Psoas muscle (tissue), 8 donors: ENCODE results near the gene LDLRAD4. TPM values are rescaled to one million over a fixed set of nuclear protein-coding genes. Genes with fewer than 3 reads are reported as not detected.
A peak's percentile ranks its signal among the peaks of the same experiment; 100 is the strongest.
"Not testable (repeated sequence)": the region's sequence is repeated elsewhere in the genome, so short reads cannot be mapped to it uniquely, and the experiment has no call there.

Experiments
- ATAC-seq, 4 donors: fragments of 200-7000 bp; cut with Tn5 transposase; one replicate each; pipeline ENCODE4 v1.9.1; 2020; ENCODE audit warnings: moderate library complexity in 3 of 4, mild to moderate bottlenecking in 2 of 4
- DNase-seq, 2 donors: peaks; one replicate each; pipeline ENCODE4 v3.0.0-alpha.2; 2020
- H3K27ac ChIP-seq: fragments of 200-600 bp; one replicate; pipeline ENCODE4 v1.8.0; 2022
- H3K27me3 ChIP-seq, 3 donors: fragments of 200-600 bp in 1 of 3; one replicate each; pipeline versions ENCODE4 v1.6.1 to v1.8.0; 2013 to 2022; ENCODE audit warnings: low read length in 2 of 3, mild to moderate bottlenecking in 2 of 3, moderate library complexity in 1 of 3; ENCODE audit not compliant: insufficient read depth in 3 of 3
- H3K36me3 ChIP-seq, 2 donors: fragments of 200-600 bp in 1 of 2; one replicate each; pipeline versions ENCODE4 v1.6.1 to v1.8.0; 2013 to 2022; ENCODE audit warnings: low read depth in 1 of 2, mild to moderate bottlenecking in 1 of 2, moderate library complexity in 1 of 2; ENCODE audit not compliant: insufficient read depth in 1 of 2
- H3K4me1 ChIP-seq: fragments of 200-600 bp; one replicate; pipeline ENCODE4 v1.8.0; 2022
- H3K4me3 ChIP-seq: fragments of 200-600 bp; one replicate; pipeline ENCODE4 v1.8.0; 2022; ENCODE audit warnings: mild to moderate bottlenecking
- H3K9me3 ChIP-seq: fragments of 200-600 bp; one replicate; pipeline ENCODE4 v1.8.0; 2022
- WGBS, 3 donors: extraction: QIAGEN DNeasy Blood & Tissue Kit; methylation state at CpG; one replicate each; pipeline versions ENCODE4 v1.1.6 to v1.1.7; 2013; 5-methylcytosine and 5-hydroxymethylcytosine counted together
- intact Hi-C, 2 donors: fragments of 100-400 bp; cut with DNase I; formaldehyde crosslinking; loops; one replicate each; pipeline versions ENCODE4 v1.11.0 to v1.14.2; 2022
- polyA plus RNA-seq, 3 donors: library from polyadenylated mRNA; stranded (reverse); fragments of 200-250 nt; gene quantifications; one replicate each; pipeline ENCODE4 v1.2.3, GENCODE V29; 2013
- total RNA-seq, 4 donors: library from RNA; stranded (reverse); fragmentation: NEBNext Ultra II Directional in 2 of 4; extraction: Animal tissue kit (Norgen Biotek cat#: 25700) in 2 of 4; gene quantifications; one replicate each; pipeline versions ENCODE4 v1.2.1 to v1.2.4, GENCODE V29; 2021 to 2023
- TF ChIP-seq, protein P1 (sequence below): fragments of 200-600 bp; IDR thresholded peaks from one replicate; pipeline ENCODE4 v1.8.0; 2022; ENCODE audit warnings: antibody characterized with exemption
- donor health status: healthy with polysubstance abuse.
- donor health status: DM: no; HTN: no; CAD: no; lungs with moderate emphysema.
- donor health status: Bipolar disorder and iron deficiency.
- donor health status: healthy.
- donor health status: DM: yes; HTN: yes; CAD: no.
- donor health status: DM: no; HTN: no; CAD: no.
- donor health status: DM: no; HTN: no; CAD: no.
- donor health status: DM: yes; HTN: yes; CAD: no.

LDLRAD4 gene
- total and polyA plus RNA-seq, 7 donors, result 1.8 to 13.9 (median 3.8) TPM

DNA sequence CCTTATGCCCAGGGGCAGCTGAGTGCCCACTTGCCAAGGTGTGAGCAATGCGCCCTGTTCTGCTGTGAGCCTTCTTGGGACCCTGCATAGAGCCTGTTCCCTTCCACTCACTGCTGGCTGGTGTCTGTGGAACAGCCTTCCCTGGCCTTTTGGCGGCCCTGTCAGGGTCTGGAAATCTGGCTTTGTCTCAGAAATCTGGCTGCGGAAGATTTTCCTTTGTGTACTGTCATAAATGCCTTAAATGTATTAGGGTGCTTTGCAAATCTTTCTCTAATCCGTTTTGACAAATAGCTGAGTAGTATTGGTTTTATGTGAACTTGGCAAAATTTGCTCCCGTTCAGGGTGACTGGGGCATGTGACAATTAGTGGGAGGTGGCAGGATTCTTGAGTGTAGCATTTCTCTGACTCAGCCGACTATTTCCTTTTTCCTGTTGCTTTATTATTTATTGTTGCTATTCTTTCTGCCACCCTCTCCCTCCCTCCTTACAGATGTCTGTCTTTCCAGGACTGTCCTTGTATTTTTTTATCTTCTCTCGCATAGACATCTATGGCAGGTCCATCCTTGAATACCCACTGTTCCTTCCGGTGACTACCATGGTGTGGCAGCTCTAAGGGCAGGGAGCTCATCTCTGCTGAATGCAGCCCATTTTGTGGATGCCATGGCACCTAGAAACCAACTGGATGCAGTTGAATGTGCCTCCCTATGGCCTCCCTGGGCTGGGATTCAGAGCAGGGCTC, 41.8 kb downstream of the LDLRAD4 start:
- no peak overlapping the region for H3K4me3 ChIP-seq
- H3K27ac ChIP-seq, result peak overlapping the region; percentile 58
- 32 to 46% (median 36%) methylated on average over 8 of the region's 8 CpGs for WGBS, 3 donors
- no peaks in the 10 kb centered on the region for H3K27me3 ChIP-seq
- ATAC-seq, result peak; percentile 33 to 70 (median 62)
- peaks cover 60% of the 10 kb centered on the region for H3K4me1 ChIP-seq
- intact Hi-C loops, result loop anchor here (5.0 to 10.0 kb wide), 2 partner anchors 38 to 194 kb away; no protein-coding TSS in a partner anchor
- no peaks in the 10 kb centered on the region for H3K9me3 ChIP-seq
- H3K36me3 ChIP-seq, result no peaks in the 10 kb centered on the region
- DNase-seq, result no peak
- TF ChIP-seq, protein P1, sequence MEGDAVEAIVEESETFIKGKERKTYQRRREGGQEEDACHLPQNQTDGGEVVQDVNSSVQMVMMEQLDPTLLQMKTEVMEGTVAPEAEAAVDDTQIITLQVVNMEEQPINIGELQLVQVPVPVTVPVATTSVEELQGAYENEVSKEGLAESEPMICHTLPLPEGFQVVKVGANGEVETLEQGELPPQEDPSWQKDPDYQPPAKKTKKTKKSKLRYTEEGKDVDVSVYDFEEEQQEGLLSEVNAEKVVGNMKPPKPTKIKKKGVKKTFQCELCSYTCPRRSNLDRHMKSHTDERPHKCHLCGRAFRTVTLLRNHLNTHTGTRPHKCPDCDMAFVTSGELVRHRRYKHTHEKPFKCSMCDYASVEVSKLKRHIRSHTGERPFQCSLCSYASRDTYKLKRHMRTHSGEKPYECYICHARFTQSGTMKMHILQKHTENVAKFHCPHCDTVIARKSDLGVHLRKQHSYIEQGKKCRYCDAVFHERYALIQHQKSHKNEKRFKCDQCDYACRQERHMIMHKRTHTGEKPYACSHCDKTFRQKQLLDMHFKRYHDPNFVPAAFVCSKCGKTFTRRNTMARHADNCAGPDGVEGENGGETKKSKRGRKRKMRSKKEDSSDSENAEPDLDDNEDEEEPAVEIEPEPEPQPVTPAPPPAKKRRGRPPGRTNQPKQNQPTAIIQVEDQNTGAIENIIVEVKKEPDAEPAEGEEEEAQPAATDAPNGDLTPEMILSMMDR, result no peak

DNA sequence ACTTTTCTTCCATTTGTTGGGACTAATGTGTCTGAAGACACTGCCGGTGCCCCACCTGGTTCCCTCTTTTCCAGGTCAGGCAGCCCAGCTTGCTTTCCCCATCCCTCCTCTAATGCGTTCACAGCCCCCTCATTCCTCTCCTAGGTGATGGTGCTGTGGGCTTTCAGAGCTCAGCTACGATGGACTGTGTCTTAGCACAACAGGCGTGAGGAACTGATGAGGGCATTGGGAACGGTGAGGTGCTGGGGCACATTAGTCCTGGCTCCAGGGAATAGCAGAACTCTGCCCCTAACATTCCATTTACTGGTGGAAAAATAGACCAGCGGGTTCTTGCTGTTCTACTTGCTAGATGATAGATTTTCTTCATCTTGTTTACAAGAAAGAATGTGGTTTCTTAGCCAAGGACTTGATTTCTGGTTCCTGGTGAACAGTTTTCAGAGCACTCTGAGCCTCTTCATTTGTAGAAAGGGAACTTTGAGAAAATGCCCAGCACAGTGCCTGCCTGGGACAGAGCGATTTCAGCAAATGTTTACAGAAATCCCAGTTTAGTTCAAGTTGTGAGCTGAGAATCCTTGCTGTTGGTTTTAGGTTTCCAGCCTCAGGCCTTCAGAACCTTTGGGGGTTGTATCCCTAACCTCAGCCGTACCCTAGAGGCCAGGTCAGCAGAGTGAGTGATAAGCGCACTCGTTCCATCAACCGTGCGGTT, 42.5 kb downstream of the LDLRAD4 start:
- Histone ChIP-seq H3K27ac (peak overlapping the region; percentile 36), H3K36me3 (no peaks in the 10 kb centered on the region), H3K4me1 (peaks cover 66% of the 10 kb centered on the region), H3K27me3 (no peaks in the 10 kb centered on the region), H3K4me3 (no peak overlapping the region), H3K9me3 (no peaks in the 10 kb centered on the region)
- TF ChIP-seq, protein P1, result no peak
- no peak for DNase-seq
- no peak for ATAC-seq
- intact Hi-C loops, result loop anchor here (5.0 to 10.0 kb wide), 2 partner anchors 39 to 194 kb away; no protein-coding TSS in a partner anchor
- WGBS, 3 donors, result 80 to 93% (median 88%) methylated on average over 12 of the region's 12 CpGs

DNA sequence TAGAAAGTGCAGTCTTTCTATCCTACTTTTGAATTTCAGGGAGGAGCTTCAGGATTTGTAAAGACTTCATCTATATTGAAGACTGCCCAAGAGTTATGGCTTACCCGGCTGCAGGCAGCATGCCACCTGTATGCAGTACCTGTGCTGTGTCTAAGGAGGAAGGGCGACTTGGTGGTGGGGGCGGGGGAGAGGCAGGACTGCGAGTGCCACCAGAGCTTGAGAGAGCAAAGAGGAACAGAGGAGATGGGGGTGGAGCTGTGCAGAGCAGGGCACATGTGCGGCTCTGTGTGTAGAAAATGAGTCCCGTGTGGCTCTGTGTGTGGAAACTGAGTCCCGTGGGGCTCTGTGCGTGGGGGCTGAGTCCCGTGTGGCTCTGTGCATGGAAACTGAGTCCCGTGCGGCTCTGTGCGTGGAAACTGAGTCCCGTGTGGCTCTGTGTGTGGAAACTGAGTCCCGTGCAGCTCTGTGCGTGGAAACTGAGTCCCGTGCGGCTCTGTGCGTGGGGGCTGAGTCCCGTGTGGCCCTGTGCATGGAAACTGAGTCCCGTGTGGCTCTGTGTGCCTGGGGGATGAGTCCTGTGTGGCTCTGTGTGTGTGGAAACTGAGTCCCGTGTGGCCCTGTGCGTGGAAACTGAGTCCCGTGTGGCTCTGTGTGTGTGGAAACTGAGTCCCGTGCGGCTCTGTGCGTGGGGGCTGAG, 43.2 kb downstream of the LDLRAD4 start:
- TF ChIP-seq, protein P1, result no peak
- intact Hi-C loops, result loop anchor here (5.0 to 10.0 kb wide), 2 partner anchors 40 to 193 kb away; no protein-coding TSS in a partner anchor
- DNase-seq, result no peak
- no peaks in the 10 kb centered on the region for H3K36me3 ChIP-seq
- no peaks in the 10 kb centered on the region for H3K9me3 ChIP-seq
- H3K4me1 ChIP-seq, result peaks cover 66% of the 10 kb centered on the region
- H3K27ac ChIP-seq, result no peak overlapping the region
- no peak overlapping the region for H3K4me3 ChIP-seq
- WGBS, 3 donors, result 90 to 93% (median 92%) methylated on average over 25 to 26 of the region's 26 CpGs
- no peak for ATAC-seq
- no peaks in the 10 kb centered on the region for H3K27me3 ChIP-seq

- not testable (repeated sequence) for H3K9me3 ChIP-seq, H3K36me3 ChIP-seq, H3K4me3 ChIP-seq, ATAC-seq, H3K27me3 ChIP-seq, H3K27ac ChIP-seq, DNase-seq
- H3K4me1 ChIP-seq, result peaks cover 71% of the 10 kb centered on the region
- WGBS, 3 donors, result 91 to 98% (median 96%) methylated on average over 30 to 33 of the region's 33 CpGs
- intact Hi-C loops, result loop anchor here (5.0 to 10.0 kb wide), 2 partner anchors 40 to 192 kb away; no protein-coding TSS in a partner anchor
Measured at GRCh38 chr18:13262358-13262680, 43.8 kb downstream of the LDLRAD4 start.
